Measurements from ENCODE around the gene BRWD1.

DNA sequence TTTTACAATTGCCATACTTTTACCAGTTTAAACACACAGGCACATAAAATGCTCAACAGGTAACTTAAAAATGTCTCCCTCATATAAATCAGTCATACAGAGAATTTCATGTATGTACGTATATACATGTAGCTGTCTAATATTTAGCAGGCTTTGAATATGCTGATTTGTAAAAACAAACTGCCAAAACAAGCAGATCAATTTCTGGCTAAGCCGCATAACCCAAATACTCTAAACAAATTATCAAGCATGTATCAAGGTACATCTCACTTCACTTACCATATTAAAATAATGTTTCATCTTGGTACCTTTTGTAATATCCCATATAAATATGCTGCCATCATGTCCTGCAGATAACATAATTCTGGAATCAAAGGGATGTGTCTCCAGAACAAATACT is 43.8 kb downstream of the BRWD1 start:
- TF ChIP-seq CTCF (IDR thresholded peaks at IDR 0.05 in 8 of 11, conservative IDR thresholded peaks at IDR 0.05 in 3 of 11): no peak
- no peak for TF ChIP-seq POLR2AphosphoS5 (IDR thresholded peaks at IDR 0.05)
